HG02623 (cell line): Measurements from ENCODE around the gene ADAMTSL1.

Experiments
- ATAC-seq: cut with Tn5 transposase; IDR thresholded peaks from one replicate; pipeline ENCODE4 v1.9.1; 2021; ENCODE audit warnings: moderate library complexity; ENCODE audit not compliant: unreplicated experiment

ADAMTSL1 gene

GRCh38 chr9:18495065-18495464 lies 21.1 kb downstream of the ADAMTSL1 start:
- ATAC-seq: no peak

GRCh38 chr9:18496256-18497000 lies 22.5 kb downstream of the ADAMTSL1 start:
- ATAC-seq: no peak

GRCh38 chr9:18499062-18499461 lies 25.1 kb downstream of the ADAMTSL1 start:
- ATAC-seq: no peak

- no peak for ATAC-seq
Observed at GRCh38 chr9:18499980-18500379, 26.0 kb downstream of the ADAMTSL1 start.

DNA sequence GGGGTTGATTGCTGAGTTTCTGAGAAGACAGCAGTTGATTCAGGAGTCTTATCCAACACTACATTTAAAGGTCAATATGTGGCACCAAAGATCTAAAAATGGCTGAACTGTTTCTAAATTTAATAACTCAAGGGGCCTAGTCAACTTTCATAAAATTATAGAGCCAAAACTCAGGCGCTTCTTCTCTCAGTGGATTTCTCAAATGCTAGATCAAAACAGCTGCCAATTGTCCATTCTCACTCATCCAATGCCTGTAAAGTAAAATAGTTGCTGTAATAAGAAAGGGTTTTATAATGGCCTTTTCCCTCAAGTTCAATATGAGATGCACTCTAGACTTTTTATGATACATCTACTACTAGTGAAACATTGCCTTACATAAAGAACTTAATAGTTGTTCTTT lies 26.5 kb downstream of the ADAMTSL1 start:
- ATAC-seq: no peak

- ATAC-seq: no peak
Observed at GRCh38 chr9:18501949-18502348, 28.0 kb downstream of the ADAMTSL1 start.

GRCh38 chr9:18502546-18502945 lies 28.6 kb downstream of the ADAMTSL1 start:
- ATAC-seq: no peak

DNA sequence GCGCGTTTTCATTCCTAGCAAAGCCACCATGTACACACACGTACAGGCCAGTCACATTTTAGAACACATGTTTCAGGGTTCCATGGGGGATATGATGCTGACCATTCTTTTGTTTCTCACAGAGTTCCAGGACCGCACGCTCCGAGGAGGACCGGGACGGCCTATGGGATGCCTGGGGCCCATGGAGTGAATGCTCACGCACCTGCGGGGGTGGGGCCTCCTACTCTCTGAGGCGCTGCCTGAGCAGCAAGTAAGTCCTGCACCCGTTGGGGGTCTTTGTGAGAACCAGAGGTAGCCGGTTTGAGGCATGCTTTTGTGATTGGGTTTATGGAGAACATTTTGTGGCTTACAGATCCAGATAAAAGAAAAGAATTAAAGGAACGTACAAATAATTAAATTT lies 30.8 kb downstream of the ADAMTSL1 start:
- no peak for ATAC-seq

DNA sequence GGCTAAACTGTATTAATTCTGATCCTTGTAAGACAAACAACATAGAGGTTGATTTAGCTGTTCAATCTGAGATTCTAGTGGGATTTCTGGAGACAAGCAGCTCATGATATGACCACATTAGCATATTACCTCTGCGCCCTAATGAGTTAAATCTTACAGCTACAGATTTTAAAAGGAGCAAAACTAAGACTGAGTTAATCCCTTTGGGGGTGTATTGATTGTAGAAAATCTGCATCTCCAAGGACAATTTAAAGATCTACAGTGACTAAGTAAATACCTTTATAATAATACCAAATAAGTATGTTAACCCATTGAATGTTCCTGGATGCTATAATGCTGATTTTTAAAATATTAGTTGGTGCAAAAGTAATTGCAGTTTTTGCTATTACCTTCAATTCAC lies 33.2 kb downstream of the ADAMTSL1 start:
- ATAC-seq: no peak

DNA sequence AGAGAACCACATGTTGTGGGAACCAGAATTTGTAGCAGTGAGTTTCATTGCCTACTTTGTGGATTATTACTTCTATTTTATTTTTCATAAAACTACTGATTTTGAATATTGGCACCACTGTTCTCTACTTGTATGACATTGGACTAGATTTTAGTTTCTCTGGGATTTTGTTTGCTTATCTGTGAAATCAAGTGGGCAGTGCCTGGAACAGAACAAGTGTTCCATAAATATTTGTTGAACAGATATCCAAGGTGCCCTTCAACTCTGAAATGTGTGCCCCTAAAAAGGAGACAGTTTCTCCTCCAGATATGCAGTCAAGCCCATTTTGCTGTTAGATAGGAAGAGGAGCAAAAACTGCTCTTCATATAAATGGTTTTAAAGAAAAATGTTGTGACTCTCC lies 42.6 kb downstream of the ADAMTSL1 start:
- no peak for ATAC-seq

DNA sequence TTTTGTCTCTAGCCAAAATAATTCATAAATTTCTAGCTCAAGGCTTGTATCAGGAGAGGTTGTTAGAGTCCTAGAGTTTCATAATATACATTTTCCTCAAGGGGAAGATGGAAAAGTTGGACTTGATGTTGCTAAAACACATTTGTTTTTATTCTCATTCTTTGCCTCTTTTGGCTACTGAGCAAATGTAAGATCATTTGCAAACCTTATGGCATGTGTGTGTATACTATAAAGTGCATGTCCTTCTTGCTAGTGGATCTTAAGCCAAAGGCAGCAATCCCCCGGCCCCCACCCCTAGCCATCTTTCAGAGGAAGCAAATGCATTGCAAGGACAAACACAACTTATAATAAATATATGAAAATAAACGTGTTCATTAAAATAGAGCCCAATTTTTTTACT lies 43.0 kb downstream of the ADAMTSL1 start:
- ATAC-seq: no peak

DNA sequence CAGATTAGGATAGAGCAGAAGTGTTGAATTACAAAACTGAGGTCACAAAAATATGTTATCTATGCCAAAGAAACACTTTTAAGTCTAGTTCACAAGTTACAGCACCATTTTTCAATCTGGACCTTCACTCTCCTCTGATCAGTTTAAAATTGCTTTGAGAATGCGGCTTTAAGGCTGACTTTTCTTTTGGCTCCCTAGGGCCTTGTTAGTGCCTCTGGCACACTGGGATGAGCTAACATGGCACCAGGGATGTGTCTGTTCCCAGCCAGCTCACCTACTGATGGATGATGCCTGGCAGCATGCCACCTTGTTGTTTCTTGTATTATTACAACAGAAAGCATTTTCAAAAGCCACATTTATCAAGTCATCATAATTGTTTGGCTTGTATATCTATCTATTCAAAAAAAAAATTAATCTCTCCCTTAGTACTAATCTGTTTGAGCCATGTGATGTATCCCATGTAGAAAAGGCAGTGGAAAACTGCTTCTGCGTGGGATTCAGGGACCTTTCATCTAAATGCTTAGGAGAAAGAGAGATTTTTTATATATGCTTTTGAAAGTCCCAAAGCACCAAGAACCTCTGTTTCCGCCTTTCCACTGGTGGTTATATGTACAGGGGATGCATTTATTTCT lies 46.6 kb downstream of the ADAMTSL1 start:
- ATAC-seq: no peak

- ATAC-seq: no peak
Observed at GRCh38 chr9:18526685-18527084, 52.7 kb downstream of the ADAMTSL1 start.

DNA sequence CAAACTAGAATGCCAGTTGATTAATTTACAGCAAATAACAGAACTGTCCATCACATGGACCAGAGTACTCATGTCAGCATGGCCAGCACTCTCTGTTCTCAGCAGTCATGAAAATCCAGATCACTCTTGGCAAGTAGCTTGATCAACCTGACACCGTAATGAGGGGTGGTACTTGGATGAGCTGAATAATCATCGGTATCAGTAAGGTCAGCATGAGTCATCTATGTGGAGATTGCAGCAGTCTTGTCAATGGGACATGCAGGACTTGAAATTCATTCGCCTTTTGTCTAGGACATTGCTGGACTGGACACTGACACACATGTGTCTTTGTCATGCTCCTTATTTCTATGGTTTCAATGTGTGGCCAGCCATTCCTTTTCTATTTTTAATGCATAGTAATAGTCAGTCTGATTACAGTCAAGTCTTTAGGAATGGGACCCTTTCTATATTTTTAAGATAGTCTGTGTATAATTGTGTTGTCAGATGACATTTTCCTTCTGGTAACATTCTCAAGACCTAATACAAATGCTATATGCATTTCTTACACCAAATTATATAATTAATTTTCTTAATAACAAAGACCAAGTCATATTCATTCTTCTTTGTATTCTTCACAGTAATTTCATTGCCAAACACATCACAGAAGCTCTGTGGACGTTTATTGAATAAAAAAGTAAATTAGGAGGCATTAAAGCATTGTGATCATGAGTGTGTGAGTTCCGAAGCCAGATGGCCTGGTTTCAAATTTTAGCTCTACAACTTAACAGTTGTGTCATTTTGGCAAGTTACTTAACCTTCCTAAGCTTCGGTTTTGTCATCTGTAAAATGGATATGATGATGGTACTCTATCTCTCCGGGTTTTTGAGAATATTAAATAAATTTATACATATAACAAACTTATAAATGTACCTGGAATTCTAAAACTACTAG lies 57.4 kb downstream of the ADAMTSL1 start:
- ATAC-seq: no peak

- ATAC-seq: no peak
Observed at GRCh38 chr9:18534611-18535010, 60.7 kb downstream of the ADAMTSL1 start.

DNA sequence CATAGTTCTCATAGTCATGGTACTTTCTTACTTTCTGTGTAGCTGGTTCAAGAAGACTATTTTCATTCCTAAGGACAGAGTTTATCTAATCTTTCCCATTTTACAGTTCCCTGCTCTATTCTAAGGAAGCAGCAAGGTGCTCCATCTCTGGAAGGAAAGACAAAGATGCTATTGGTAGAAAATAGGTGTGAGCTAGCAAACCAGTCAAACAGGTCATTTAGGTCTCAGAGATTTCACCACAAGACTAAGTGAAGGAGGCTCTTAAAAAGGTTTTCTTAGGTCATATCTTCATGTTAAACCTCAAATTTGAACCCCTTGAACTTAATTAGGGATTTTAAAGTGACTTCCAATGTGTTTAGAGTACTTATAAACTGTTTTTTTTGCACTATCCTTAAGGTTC lies 62.6 kb downstream of the ADAMTSL1 start:
- no peak for ATAC-seq

GRCh38 chr9:18539203-18539693 lies 65.3 kb downstream of the ADAMTSL1 start:
- ATAC-seq: no peak

DNA sequence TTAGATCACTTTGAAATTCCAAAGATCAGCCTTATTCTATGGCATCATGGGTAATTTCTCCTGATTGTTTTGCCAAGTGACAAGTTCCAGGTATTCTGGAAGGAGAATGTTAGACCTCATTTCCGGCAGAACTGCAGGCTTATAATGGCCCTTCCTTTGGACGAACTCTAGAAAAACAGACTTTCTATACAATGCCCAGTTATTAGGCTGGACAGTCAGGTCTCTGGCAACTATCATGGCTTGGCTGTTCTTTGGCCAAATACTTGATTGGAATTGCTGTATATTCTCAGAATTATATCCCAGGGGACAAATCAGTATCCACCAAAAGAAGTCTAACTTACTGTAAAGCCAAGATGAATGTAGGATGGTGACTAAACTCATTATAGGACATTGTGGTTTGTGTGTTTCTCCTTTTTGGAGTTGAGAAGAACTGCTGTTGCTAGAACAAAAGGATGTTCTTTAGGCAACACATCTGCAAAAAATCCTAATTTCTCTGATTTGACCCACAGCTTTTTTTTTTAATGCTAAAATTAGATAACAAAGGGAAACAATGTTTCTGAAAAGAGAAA lies 69.0 kb downstream of the ADAMTSL1 start:
- ATAC-seq: no peak

- ATAC-seq: no peak
Observed at GRCh38 chr9:18543406-18544192, 69.6 kb downstream of the ADAMTSL1 start.

DNA sequence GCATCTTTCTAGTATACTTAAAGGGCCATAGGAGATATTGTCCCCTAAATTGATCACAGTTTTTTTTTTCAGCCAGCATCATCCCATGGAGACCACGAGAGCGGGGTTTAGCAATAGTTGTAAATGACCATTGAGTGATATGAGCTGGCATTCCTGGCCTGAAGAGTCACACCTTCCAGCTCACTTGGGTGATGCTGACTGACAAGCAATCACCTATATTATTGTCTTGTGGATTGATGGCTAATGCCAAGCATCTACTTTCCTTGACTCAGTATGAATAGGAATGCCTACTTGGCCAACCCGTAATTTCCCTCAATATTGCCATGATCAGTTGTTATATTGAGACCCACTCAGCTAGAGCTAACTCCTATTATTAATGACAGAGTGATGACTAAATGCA lies 70.5 kb downstream of the ADAMTSL1 start:
- no peak for ATAC-seq
